HG02970 (cell line): Measurements from ENCODE around the gene PNLIPRP2.

Experiments used
- ATAC-seq: cut with Tn5 transposase; IDR thresholded peaks from one replicate; pipeline ENCODE4 v1.9.1; 2021; ENCODE audit warnings: mild to moderate bottlenecking, moderate library complexity, moderate number of reproducible peaks; ENCODE audit not compliant: unreplicated experiment, low FRiP score

PNLIPRP2 gene

DNA sequence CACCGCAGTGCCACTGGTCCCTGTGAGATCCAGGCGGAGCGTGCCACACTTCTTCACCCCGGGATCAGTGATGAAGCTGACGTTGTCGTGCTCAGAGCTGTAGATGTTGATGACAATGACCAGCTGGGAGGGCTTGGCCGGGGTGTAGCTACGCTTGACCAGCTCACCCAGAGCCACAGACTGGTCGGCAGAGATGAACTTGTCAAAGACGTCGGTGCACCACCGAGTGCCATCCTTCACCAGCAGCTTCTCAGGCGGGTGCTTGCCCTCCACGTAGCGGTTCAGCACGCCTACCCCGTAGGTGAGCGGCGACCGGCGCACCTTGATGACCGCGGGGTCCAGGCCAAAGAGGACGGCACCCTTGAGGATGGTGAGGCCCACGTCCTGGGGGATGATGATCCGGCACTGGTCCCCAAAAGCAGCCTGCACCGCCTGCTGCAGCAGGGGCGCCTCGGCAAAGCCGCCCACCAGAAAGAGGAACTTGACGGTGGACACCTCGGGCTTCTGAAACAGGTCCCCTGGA lies 54.2 kb downstream of the PNLIPRP2 start:
- no peak for ATAC-seq

DNA sequence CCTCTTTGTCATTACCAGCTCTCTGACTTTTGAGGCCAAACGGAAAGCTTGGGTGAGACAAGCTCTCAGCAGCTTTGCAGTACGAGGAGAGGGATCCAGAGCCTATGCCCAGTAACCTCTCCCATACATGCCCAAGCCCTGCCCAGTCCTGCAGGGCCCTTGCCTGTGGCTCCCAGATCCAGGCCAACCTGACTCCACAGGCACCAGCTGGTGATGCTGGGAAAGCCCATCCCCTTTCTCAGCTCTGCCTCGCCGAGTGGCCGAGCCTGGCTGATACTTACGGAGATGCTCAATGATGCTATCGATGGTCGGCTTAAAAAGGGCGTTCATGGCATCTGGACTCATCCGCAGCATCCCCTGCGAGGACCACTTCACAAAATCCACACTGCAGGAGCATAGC lies 55.4 kb downstream of the PNLIPRP2 start:
- ATAC-seq, result no peak

DNA sequence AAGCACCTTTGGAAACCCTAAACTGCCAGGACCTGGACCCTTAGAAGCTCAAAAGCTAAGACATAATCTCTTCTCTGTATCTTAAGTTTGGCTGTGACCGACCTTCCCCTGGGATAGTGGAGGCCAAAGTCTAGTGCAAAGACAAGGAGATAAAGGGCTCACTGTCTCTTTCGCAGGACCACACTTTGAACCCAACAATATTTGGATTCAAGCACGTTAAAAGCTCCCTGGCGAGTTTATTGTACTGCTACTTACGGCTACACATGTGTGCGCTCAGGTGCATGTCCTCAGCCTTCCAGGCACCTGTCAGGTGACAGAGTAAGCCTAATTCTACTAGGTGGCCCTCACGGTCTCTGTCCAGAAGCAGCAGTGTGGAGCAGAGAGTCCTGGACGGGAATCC lies 55.9 kb downstream of the PNLIPRP2 start:
- no peak for ATAC-seq

DNA sequence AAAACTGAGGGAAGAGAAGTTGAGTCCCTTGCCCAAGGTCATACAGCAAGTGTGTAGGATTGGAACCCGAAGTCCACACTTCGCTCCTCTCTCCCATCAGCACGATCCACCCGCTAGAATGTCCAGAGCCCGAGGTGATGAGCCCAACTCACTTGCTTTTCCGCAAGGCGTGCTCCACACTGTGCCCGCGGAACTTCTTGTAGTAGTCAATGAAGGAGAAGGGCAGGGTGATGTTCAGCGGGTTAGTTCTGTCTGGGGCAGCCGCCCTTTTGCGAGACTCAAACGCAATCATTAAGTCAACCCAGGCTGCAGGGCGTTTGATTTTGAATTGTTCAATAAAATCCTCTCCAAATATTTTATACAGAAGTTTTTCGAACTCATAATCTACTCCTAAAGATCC lies 58.6 kb downstream of the PNLIPRP2 start:
- ATAC-seq, result no peak

- no peak for ATAC-seq
These were observed 62.4 kb downstream of the PNLIPRP2 start for GRCh38 chr10:116683166-116683565.

DNA sequence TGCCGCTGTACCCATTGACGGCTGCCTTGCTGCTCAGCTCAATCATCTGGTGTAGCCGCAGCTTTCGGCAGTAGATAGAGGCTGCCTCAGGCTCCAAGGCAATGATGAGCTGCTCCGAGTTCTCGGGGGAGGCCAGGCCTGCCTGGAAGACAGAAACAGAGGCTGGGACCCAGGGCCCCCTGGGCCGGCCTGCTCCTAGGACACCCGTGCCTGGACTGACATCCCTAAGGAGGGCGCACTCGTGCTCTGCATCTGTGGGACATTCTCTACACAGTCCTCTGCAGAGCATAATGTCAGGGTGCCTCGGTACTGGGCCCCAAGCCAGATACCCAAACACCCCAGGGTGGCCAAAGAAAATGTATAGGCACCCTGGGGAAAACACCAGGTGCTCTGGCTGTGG lies 63.1 kb downstream of the PNLIPRP2 start:
- no peak for ATAC-seq

- no peak for ATAC-seq
These were observed 64.0 kb downstream of the PNLIPRP2 start for GRCh38 chr10:116684781-116685180.

GRCh38 chr10:116685807-116686206 lies 65.1 kb downstream of the PNLIPRP2 start:
- ATAC-seq, result no peak

GRCh38 chr10:116686632-116687031 lies 65.9 kb downstream of the PNLIPRP2 start:
- ATAC-seq, result no peak

DNA sequence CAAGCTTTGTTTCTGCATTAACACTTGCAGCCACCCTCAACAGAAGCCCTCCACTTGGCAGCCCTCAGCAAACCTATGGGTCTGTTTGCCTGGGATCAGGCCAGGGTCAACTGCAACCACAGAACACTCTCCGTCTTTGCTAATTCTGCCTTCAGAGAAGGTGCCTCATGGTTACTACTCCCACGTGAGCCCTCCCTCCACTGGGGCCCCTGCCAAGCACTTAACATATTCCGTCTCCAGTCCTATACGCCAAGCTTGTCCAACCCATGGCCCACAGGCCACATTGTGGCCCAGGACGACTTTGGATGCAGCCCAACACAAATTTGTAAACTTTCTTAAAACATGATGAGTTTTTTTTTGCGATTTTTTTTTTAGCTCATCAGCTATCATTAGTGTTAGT lies 66.9 kb downstream of the PNLIPRP2 start:
- ATAC-seq, result no peak

DNA sequence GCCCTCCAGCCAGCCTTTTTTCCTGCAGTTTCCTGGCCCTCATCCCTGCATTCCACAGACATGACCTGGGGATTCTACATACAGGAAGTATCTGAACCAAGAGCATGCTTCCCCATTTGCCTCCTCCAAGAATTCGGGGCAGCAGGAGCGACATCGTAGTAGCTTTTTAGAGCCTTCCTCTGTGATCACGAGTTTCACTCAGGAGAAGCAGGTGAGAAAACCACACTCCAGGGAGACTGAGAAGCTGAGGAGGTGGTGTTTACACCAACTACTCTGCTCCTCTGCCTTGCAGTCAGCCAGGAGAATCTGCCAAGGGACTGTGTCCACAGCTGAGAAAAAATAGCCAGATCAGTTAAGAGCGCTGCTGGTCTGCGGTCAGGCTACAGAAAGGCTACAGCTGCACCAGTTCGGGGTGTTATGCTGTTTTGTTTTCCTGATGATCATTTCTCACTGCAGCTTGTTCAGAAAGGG lies 67.5 kb downstream of the PNLIPRP2 start:
- no peak for ATAC-seq

DNA sequence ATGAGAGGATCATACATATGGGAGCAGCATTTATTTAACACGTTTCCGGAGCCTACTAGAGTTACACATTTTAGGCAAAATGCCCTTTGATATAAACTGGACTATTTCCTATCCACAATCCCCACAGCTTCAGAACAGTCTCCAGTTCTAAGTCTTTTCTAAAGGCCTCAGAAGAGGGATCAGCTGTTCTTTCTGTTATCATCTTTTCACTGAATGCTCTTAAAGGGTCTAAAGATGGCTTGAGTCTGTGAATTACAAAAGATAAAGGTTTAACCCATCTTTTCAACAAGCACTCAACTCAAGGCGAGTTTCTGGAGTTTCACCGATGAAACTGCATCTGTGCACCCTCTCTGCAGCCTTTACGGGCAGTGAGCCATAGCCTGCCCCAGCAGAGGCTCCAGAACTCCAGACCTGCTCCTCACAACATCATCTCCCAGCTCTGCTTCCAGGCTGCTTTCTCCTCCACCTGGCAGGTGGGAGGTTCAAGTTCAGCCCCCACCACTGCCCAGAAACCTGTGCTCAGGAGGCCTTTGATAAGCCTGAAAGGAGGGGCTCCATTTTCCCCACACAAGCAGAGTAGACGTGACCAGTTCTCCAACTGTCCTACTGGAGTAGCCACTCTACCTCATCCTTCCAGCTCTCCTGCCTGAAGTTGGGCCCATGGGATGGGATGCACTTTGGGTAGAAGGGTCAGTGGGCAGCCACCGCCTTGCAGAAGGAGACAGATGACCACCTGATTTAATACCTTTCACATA lies 68.2 kb downstream of the PNLIPRP2 start:
- no peak for ATAC-seq

DNA sequence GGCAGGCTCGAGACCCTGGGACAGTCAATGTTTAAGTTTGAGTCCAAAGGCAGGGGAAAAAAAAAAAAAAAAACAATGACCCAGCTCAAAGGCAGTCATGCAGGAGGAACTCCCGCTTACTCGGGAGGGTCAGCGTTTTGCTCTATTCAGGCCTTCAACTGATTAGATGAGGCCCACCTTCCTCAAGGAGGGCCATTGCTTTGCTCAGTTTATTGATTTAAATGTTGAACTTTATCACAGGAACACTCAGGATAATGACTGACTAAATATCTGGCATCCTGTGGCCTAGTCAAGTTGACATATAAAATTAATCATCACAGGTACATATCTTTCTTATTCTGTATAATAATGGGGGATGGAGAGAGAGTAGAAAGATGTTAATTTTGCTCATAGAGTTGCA lies 69.0 kb downstream of the PNLIPRP2 start:
- ATAC-seq, result no peak

GRCh38 chr10:116690356-116691322 lies 69.9 kb downstream of the PNLIPRP2 start:
- ATAC-seq, result no peak

- ATAC-seq, result no peak
These were observed 70.9 kb downstream of the PNLIPRP2 start for GRCh38 chr10:116691635-116692034.

GRCh38 chr10:116692225-116692624 lies 71.5 kb downstream of the PNLIPRP2 start:
- no peak for ATAC-seq

GRCh38 chr10:116694243-116694926 lies 73.6 kb downstream of the PNLIPRP2 start:
- no peak for ATAC-seq
